DND-41 (cell line): ENCODE measurements around the gene CCL2.

ENCODE experiments used
- ATAC-seq: fragments of 200-7000 bp; cut with Tn5 transposase; 3 replicates; pipeline ENCODE4 v1.9.1; 2021; ENCODE audit warnings: low read depth; ENCODE audit not compliant: insufficient read depth
- DNase-seq: peaks from one replicate; pipeline ENCODE4 v3.0.0-alpha.2; 2020
- H2AFZ ChIP-seq: 2 replicates; pipeline ENCODE4 v1.6.0; 2012; ENCODE audit warnings: low read depth, low read length
- H3K27ac ChIP-seq: 2 replicates; pipeline ENCODE4 v1.5.1; 2012; ENCODE audit warnings: low read length, inconsistent platforms
- H3K27me3 ChIP-seq: fragments of 200-600 bp; sonication (generic); 2 replicates; pipeline ENCODE4 v1.6.0; 2012; ENCODE audit warnings: low read length, mild to moderate bottlenecking, inconsistent platforms; ENCODE audit not compliant: insufficient read depth, poor library complexity
- H3K36me3 ChIP-seq: 2 replicates; pipeline ENCODE4 v1.5.1; 2012; ENCODE audit warnings: low read length, inconsistent platforms; ENCODE audit not compliant: insufficient read depth
- H3K4me1 ChIP-seq: 2 replicates; pipeline ENCODE4 v1.5.1; 2012; ENCODE audit warnings: mild to moderate bottlenecking, low read length; ENCODE audit not compliant: insufficient read depth
- H3K4me2 ChIP-seq: 2 replicates; pipeline ENCODE4 v1.6.0; 2012; ENCODE audit warnings: mild to moderate bottlenecking, moderate library complexity, low read length, inconsistent platforms; ENCODE audit not compliant: insufficient read depth
- H3K4me3 ChIP-seq, 2 experiments: fragments of 200-600 bp in 1 of 2; shearing (Covaris generic) in 1 of 2; 2 replicates each; pipeline ENCODE4 v1.5.1; 2012 to 2016; ENCODE audit warnings: inconsistent platforms in 2 of 2, low read length in 2 of 2, mild to moderate bottlenecking in 2 of 2, low read depth in 1 of 2, moderate library complexity in 1 of 2
- H3K79me2 ChIP-seq: 2 replicates; pipeline ENCODE4 v1.6.0; 2012; ENCODE audit warnings: low read length, inconsistent platforms; ENCODE audit not compliant: insufficient read depth
- H3K9ac ChIP-seq: 2 replicates; pipeline ENCODE4 v1.6.0; 2012; ENCODE audit warnings: low read depth, mild to moderate bottlenecking, inconsistent platforms, low read length, moderate library complexity
- H3K9me3 ChIP-seq: 2 replicates; pipeline ENCODE4 v1.5.1; 2012; ENCODE audit warnings: low read length, moderate library complexity, mild to moderate bottlenecking, inconsistent platforms; ENCODE audit not compliant: insufficient read depth, severe bottlenecking
- H4K20me1 ChIP-seq: 2 replicates; pipeline ENCODE4 v1.6.0; 2012; ENCODE audit warnings: low read length; ENCODE audit not compliant: insufficient read depth
- CTCF ChIP-seq: IDR thresholded peaks from 2 replicates; pipeline ENCODE4 v1.5.1; 2012; ENCODE audit warnings: borderline replicate concordance, low read length, moderate library complexity, mild to moderate bottlenecking; ENCODE audit not compliant: poor library complexity, severe bottlenecking; ENCODE audit errors: extremely low read depth
- EZH2 ChIP-seq: IDR thresholded peaks from 3 replicates; pipeline ENCODE4 v1.6.1; 2012; ENCODE audit warnings: borderline replicate concordance, low read depth, mild to moderate bottlenecking, moderate library complexity, low read length, inconsistent platforms; ENCODE audit not compliant: severe bottlenecking

CCL2 gene

GRCh38 chr17:34291721-34292348, 36.8 kb downstream of the CCL2 start:
- no peak overlapping the region for H3K4me2 ChIP-seq
- no peak overlapping the region for H3K9ac ChIP-seq
- TF ChIP-seq EZH2, result no peak
- no peak for TF ChIP-seq CTCF
- no peak overlapping the region for H2AFZ ChIP-seq
- H3K9me3 ChIP-seq, result no peaks in the 10 kb centered on the region
- ATAC-seq, result no peak
- DNase-seq, result no peak
- H3K27me3 ChIP-seq, result peaks cover 2% of the 10 kb centered on the region
- no peaks in the 10 kb centered on the region for H3K36me3 ChIP-seq
- H4K20me1 ChIP-seq, result no peaks in the 10 kb centered on the region
- no peak overlapping the region for H3K27ac ChIP-seq
- no peaks in the 10 kb centered on the region for H3K4me1 ChIP-seq
- no peaks in the 10 kb centered on the region for H3K79me2 ChIP-seq
- H3K4me3 ChIP-seq, result no peak overlapping the region

- TF ChIP-seq EZH2 (no peak), CTCF (no peak)
- ATAC-seq, result no peak
- no peak overlapping the region for H2AFZ ChIP-seq
Observed at GRCh38 chr17:34299027-34299426, 43.9 kb downstream of the CCL2 start.

GRCh38 chr17:34299956-34300577, 45.0 kb downstream of the CCL2 start:
- H3K4me1 ChIP-seq, result no peaks in the 10 kb centered on the region
- no peaks in the 10 kb centered on the region for H4K20me1 ChIP-seq
- H3K9ac ChIP-seq, result no peak overlapping the region
- H2AFZ ChIP-seq, result no peak overlapping the region
- no peaks in the 10 kb centered on the region for H3K27me3 ChIP-seq
- H3K27ac ChIP-seq, result no peak overlapping the region
- H3K4me2 ChIP-seq, result no peak overlapping the region
- TF ChIP-seq EZH2 (no peak), CTCF (no peak)
- no peaks in the 10 kb centered on the region for H3K9me3 ChIP-seq
- no peak for ATAC-seq
- no peaks in the 10 kb centered on the region for H3K79me2 ChIP-seq
- no peak overlapping the region for H3K4me3 ChIP-seq
- no peaks in the 10 kb centered on the region for H3K36me3 ChIP-seq
- DNase-seq, result no peak

More at GRCh38 chr17:34299027-34299426, 43.9 kb downstream of the CCL2 start:
- Histone ChIP-seq H3K4me2 (no peak overlapping the region), H3K4me3 (no peak overlapping the region), H3K9ac (no peak overlapping the region), H3K79me2 (no peaks in the 10 kb centered on the region), H3K36me3 (no peaks in the 10 kb centered on the region), H3K4me1 (no peaks in the 10 kb centered on the region), H3K9me3 (no peaks in the 10 kb centered on the region), H4K20me1 (no peaks in the 10 kb centered on the region), H3K27ac (no peak overlapping the region), H3K27me3 (no peaks in the 10 kb centered on the region)
- DNase-seq, result no peak
